Measurements from ENCODE around the gene STYXL2. TPM values are rescaled to one million over a fixed set of nuclear protein-coding genes. Genes with fewer than 3 reads are reported as not detected.

Gene STYXL2
- total RNA-seq, 1 donor from 2014 or later = 1.9 TPM

GRCh38 chr1:167118188-167118587 is 24.3 kb downstream of the STYXL2 start:
- Mint-ChIP-seq H3K4me1 (ENCODE audit: unreplicated experiment) (peaks cover 12% of the 10 kb centered on the region), H3K9me3 (ENCODE audit: unreplicated experiment) (no peaks in the 10 kb centered on the region), H3K36me3 (ENCODE audit: low read depth, unreplicated experiment) (no peaks in the 10 kb centered on the region), H3K27ac (ENCODE audit: unreplicated experiment) (no peak overlapping the region), H3K4me3 (ENCODE audit: unreplicated experiment) (no peak overlapping the region), H3K27me3 (ENCODE audit: unreplicated experiment) (no peaks in the 10 kb centered on the region)
- no peak for DNase-seq (ENCODE audit: low spot score)
- no peak for TF ChIP-seq CTCF (IDR thresholded peaks at IDR 0.05; ENCODE audit: unreplicated experiment)

- H3K36me3 Mint-ChIP-seq (ENCODE audit: low read depth, unreplicated experiment) = no peaks in the 10 kb centered on the region
- no peaks in the 10 kb centered on the region for H3K9me3 Mint-ChIP-seq (ENCODE audit: unreplicated experiment)
- H3K27ac Mint-ChIP-seq (ENCODE audit: unreplicated experiment) = no peak overlapping the region
- TF ChIP-seq CTCF (IDR thresholded peaks at IDR 0.05; ENCODE audit: unreplicated experiment) = no peak
- H3K4me1 Mint-ChIP-seq (ENCODE audit: unreplicated experiment) = peaks cover 12% of the 10 kb centered on the region
- H3K27me3 Mint-ChIP-seq (ENCODE audit: unreplicated experiment) = no peaks in the 10 kb centered on the region
- no peak overlapping the region for H3K4me3 Mint-ChIP-seq (ENCODE audit: unreplicated experiment)
- no peak for DNase-seq (ENCODE audit: low spot score)
Observed at GRCh38 chr1:167119696-167120095, 25.8 kb downstream of the STYXL2 start.

- no peak for TF ChIP-seq CTCF (IDR thresholded peaks at IDR 0.05; ENCODE audit: unreplicated experiment)
- DNase-seq (ENCODE audit: low spot score) = no peak
- peaks cover 14% of the 10 kb centered on the region for H3K4me1 Mint-ChIP-seq (ENCODE audit: unreplicated experiment)
- H3K4me3 Mint-ChIP-seq (ENCODE audit: unreplicated experiment) = no peak overlapping the region
- peaks cover 5% of the 10 kb centered on the region for H3K27me3 Mint-ChIP-seq (ENCODE audit: unreplicated experiment)
- H3K27ac Mint-ChIP-seq (ENCODE audit: unreplicated experiment) = no peak overlapping the region
- H3K9me3 Mint-ChIP-seq (ENCODE audit: unreplicated experiment) = no peaks in the 10 kb centered on the region
- H3K36me3 Mint-ChIP-seq (ENCODE audit: low read depth, unreplicated experiment) = peaks cover 6% of the 10 kb centered on the region
Observed at GRCh38 chr1:167120899-167121298, 27.0 kb downstream of the STYXL2 start.

- TF ChIP-seq CTCF (IDR thresholded peaks at IDR 0.05; ENCODE audit: unreplicated experiment) = no peak
- Mint-ChIP-seq H3K4me1 (ENCODE audit: unreplicated experiment) (peaks cover 14% of the 10 kb centered on the region), H3K27me3 (ENCODE audit: unreplicated experiment) (peaks cover 7% of the 10 kb centered on the region), H3K9me3 (ENCODE audit: unreplicated experiment) (no peaks in the 10 kb centered on the region), H3K4me3 (ENCODE audit: unreplicated experiment) (peak overlapping the region; percentile 84), H3K36me3 (ENCODE audit: low read depth, unreplicated experiment) (peaks cover 10% of the 10 kb centered on the region), H3K27ac (ENCODE audit: unreplicated experiment) (no peak overlapping the region)
- peak; percentile 51 for DNase-seq (ENCODE audit: low spot score)
Observed at GRCh38 chr1:167121375-167122120, 27.7 kb downstream of the STYXL2 start.

- Mint-ChIP-seq H3K27ac (ENCODE audit: unreplicated experiment) (no peak overlapping the region), H3K4me3 (ENCODE audit: unreplicated experiment) (no peak overlapping the region), H3K36me3 (ENCODE audit: low read depth, unreplicated experiment) (peaks cover 13% of the 10 kb centered on the region), H3K9me3 (ENCODE audit: unreplicated experiment) (no peaks in the 10 kb centered on the region), H3K27me3 (ENCODE audit: unreplicated experiment) (peaks cover 7% of the 10 kb centered on the region), H3K4me1 (ENCODE audit: unreplicated experiment) (peaks cover 14% of the 10 kb centered on the region)
- no peak for DNase-seq (ENCODE audit: low spot score)
- no peak for TF ChIP-seq CTCF (IDR thresholded peaks at IDR 0.05; ENCODE audit: unreplicated experiment)
Observed at GRCh38 chr1:167122121-167122480, 28.2 kb downstream of the STYXL2 start.
